Ascending aorta (tissue), 2 donors: Measurements from ENCODE around the gene SEC61A1. TPM values are rescaled to one million over a fixed set of nuclear protein-coding genes. Genes with fewer than 3 reads are reported as not detected.

Experiments
- DNase-seq, 2 donors: peaks; one replicate each; pipeline ENCODE4 v3.0.0-alpha.2; 2019; ENCODE audit warnings: low spot score in 2 of 2
- H3K27ac ChIP-seq, 2 donors: fragments of 200-600 bp; sonication (generic); one replicate each; pipeline ENCODE4 v1.5.1; 2016 to 2017; ENCODE audit warnings: mild to moderate bottlenecking in 1 of 2
- H3K27me3 ChIP-seq: fragments of 200-600 bp; sonication (generic); one replicate; pipeline ENCODE4 v1.5.1; 2017
- H3K36me3 ChIP-seq, 2 donors: fragments of 200-600 bp; sonication (generic); one replicate each; pipeline ENCODE4 v1.5.1; 2016
- H3K4me1 ChIP-seq, 2 donors: fragments of 200-600 bp; sonication (generic); one replicate each; pipeline ENCODE4 v1.5.1; 2016 to 2017; ENCODE audit warnings: mild to moderate bottlenecking in 1 of 2
- H3K4me3 ChIP-seq, 2 donors: fragments of 200-600 bp; sonication (generic); one replicate each; pipeline ENCODE4 v1.5.1; 2016 to 2017; ENCODE audit warnings: mild to moderate bottlenecking in 1 of 2
- H3K9me3 ChIP-seq, 2 donors: fragments of 200-600 bp; sonication (generic); one replicate each; pipeline ENCODE4 v1.5.1; 2016
- CTCF ChIP-seq, 3 experiments: fragments of 200-600 bp in 2 of 3; fragments of 450-650 bp in 1 of 3; sonication (generic) in 2 of 3; IDR thresholded peaks; one replicate each; pipeline ENCODE4 v1.5.1; 2016 to 2019; ENCODE audit warnings: antibody characterized with exemption in 3 of 3, mild to moderate bottlenecking in 1 of 3, moderate library complexity in 1 of 3
- intact Hi-C: fragments of 100-400 bp; cut with DNase I; formaldehyde crosslinking; loops from one replicate; pipeline ENCODE4 v1.15.1; 2023
- total RNA-seq: library from RNA; depleted of rRNA; stranded (reverse); fragments of >200 nt; gene quantifications from one replicate; pipeline ENCODE4 v1.1.0, GENCODE V29; 2016

The SEC61A1 gene
- total RNA-seq, 1 donor from 2014 or later, result 193 TPM

GRCh38 chr3:128077665-128078064 is 25.4 kb downstream of the SEC61A1 start:
- H3K9me3 ChIP-seq, result no peaks in the 10 kb centered on the region
- no peaks in the 10 kb centered on the region for H3K27me3 ChIP-seq
- peak overlapping the region in 1 of 2 donors; percentile 71 for H3K4me3 ChIP-seq
- no peak for TF ChIP-seq CTCF (IDR thresholded peaks at IDR 0.05)
- peaks cover 5 to 9% of the 10 kb centered on the region in 2 donors for H3K36me3 ChIP-seq
- H3K4me1 ChIP-seq, result peaks cover 0 to 15% of the 10 kb centered on the region in 2 donors
- DNase-seq, result no peak
- intact Hi-C loops, result loop anchor here (2.0 to 10.0 kb wide), 3 partner anchors 45 to 417 kb away; partner anchors contain the start of genes GATA2 and RUVBL1
- no peak overlapping the region for H3K27ac ChIP-seq

- Histone ChIP-seq H3K9me3 (no peaks in the 10 kb centered on the region), H3K4me1 (peaks cover 0 to 15% of the 10 kb centered on the region in 2 donors), H3K27ac (no peak overlapping the region), H3K36me3 (peaks cover 4 to 10% of the 10 kb centered on the region in 2 donors), H3K4me3 (no peak overlapping the region), H3K27me3 (no peaks in the 10 kb centered on the region)
- intact Hi-C loops, result loop anchor here (10.0 kb wide), 2 partner anchors 306 to 416 kb away; partner anchors contain the start of gene GATA2
- DNase-seq, result no peak
- TF ChIP-seq CTCF (IDR thresholded peaks at IDR 0.05), result no peak
Observed at GRCh38 chr3:128078322-128078721, 26.1 kb downstream of the SEC61A1 start.

- peaks cover 4 to 11% of the 10 kb centered on the region in 2 donors for H3K36me3 ChIP-seq
- intact Hi-C loops, result loop anchor here (10.0 kb wide), 2 partner anchors 306 to 416 kb away; partner anchors contain the start of gene GATA2
- H3K27me3 ChIP-seq, result no peaks in the 10 kb centered on the region
- no peak for TF ChIP-seq CTCF (IDR thresholded peaks at IDR 0.05)
- H3K9me3 ChIP-seq, result no peaks in the 10 kb centered on the region
- no peak for DNase-seq
- H3K27ac ChIP-seq, result no peak overlapping the region
- H3K4me1 ChIP-seq, result peaks cover 0 to 15% of the 10 kb centered on the region in 2 donors
- no peak overlapping the region for H3K4me3 ChIP-seq
Observed at GRCh38 chr3:128078875-128079274, 26.6 kb downstream of the SEC61A1 start.

GRCh38 chr3:128079823-128080222 is 27.6 kb downstream of the SEC61A1 start:
- Histone ChIP-seq H3K4me1 (peaks cover 0 to 22% of the 10 kb centered on the region in 2 donors), H3K27ac (no peak overlapping the region), H3K27me3 (no peaks in the 10 kb centered on the region), H3K9me3 (no peaks in the 10 kb centered on the region), H3K36me3 (peaks cover 4 to 11% of the 10 kb centered on the region in 2 donors), H3K4me3 (no peak overlapping the region)
- no peak for DNase-seq
- intact Hi-C loops, result loop anchor here (10.0 kb wide), 2 partner anchors 305 to 415 kb away; partner anchors contain the start of gene GATA2
- no peak for TF ChIP-seq CTCF (IDR thresholded peaks at IDR 0.05)

- Histone ChIP-seq H3K27me3 (no peaks in the 10 kb centered on the region), H3K4me3 (no peak overlapping the region), H3K9me3 (no peaks in the 10 kb centered on the region), H3K4me1 (peaks cover 0 to 18% of the 10 kb centered on the region in 2 donors), H3K27ac (no peak overlapping the region), H3K36me3 (peaks cover 4 to 11% of the 10 kb centered on the region in 2 donors)
- no peak for DNase-seq
- TF ChIP-seq CTCF (IDR thresholded peaks at IDR 0.05), result no peak
- intact Hi-C loops, result no loop called here
Observed at GRCh38 chr3:128080323-128081080, 28.3 kb downstream of the SEC61A1 start.
